GM12891 (cell line): ENCODE results near the gene CACNA1S.

Experiments used
- POLR2A ChIP-seq: IDR thresholded peaks from 2 replicates; pipeline ENCODE4 v1.6.1; 2011; ENCODE audit warnings: low read depth, low read length, control low read depth
- POLR2AphosphoS5 ChIP-seq: IDR thresholded peaks from 2 replicates; pipeline ENCODE4 v1.6.1; 2011; ENCODE audit warnings: low read depth, low read length, control low read depth
- POU2F2 ChIP-seq: IDR thresholded peaks from 2 replicates; pipeline ENCODE4 v1.6.1; 2011; ENCODE audit warnings: low read depth, mild to moderate bottlenecking, control low read depth, low read length, moderate library complexity
- SPI1 ChIP-seq: IDR thresholded peaks from 2 replicates; pipeline ENCODE4 v1.6.1; 2011; ENCODE audit warnings: low read depth, low read length, control low read depth
- TAF1 ChIP-seq: IDR thresholded peaks from 2 replicates; pipeline ENCODE4 v1.6.1; 2011; ENCODE audit warnings: low read depth, low read length, control low read depth

- no peak for TF ChIP-seq POLR2AphosphoS5
- TF ChIP-seq POLR2A: no peak
- no peak for TF ChIP-seq TAF1
- no peak for TF ChIP-seq POU2F2
- no peak for TF ChIP-seq SPI1
These were observed 77.6 kb downstream of the CACNA1S start for GRCh38 chr1:201034671-201035070.
